HL-60 (cell line): ENCODE results near the gene GCGR.

Experiments
- DNase-seq, 2 experiments: peaks; one replicate each; pipeline ENCODE4 v3.0.0-alpha.2; 2010 to 2020; ENCODE audit warnings: low read depth in 1 of 2, low spot score in 1 of 2
- H3K27ac ChIP-seq: fragments of 250-450 bp; sonication (Bioruptor Pico); replicated peaks from 2 replicates; pipeline ENCODE4 v1.5.1; 2020; ENCODE audit warnings: mild to moderate bottlenecking, moderate library complexity
- H3K27me3 ChIP-seq: fragments of 250-450 bp; sonication (Bioruptor Pico); 2 replicates; pipeline ENCODE4 v1.5.1; 2021; ENCODE audit warnings: mild to moderate bottlenecking, moderate library complexity; ENCODE audit not compliant: insufficient read depth, poor library complexity, severe bottlenecking
- H3K4me3 ChIP-seq: replicated peaks from 2 replicates; pipeline ENCODE4 v1.5.1; 2011; ENCODE audit warnings: mild to moderate bottlenecking, control low read depth, low read length; ENCODE audit not compliant: insufficient read depth
- CTCF ChIP-seq: IDR thresholded peaks from one replicate; pipeline ENCODE4 v1.5.1; 2011; ENCODE audit warnings: low read length, control low read depth, inconsistent platforms; ENCODE audit not compliant: insufficient read depth
- GABPA ChIP-seq: IDR thresholded peaks from 2 replicates; pipeline ENCODE4 v1.6.1; 2012; ENCODE audit warnings: low read depth
- POLR2AphosphoS5 ChIP-seq: IDR thresholded peaks from 2 replicates; pipeline ENCODE4 v1.6.1; 2012; ENCODE audit warnings: low read depth
- SPI1 ChIP-seq: IDR thresholded peaks from 2 replicates; pipeline ENCODE4 v1.6.1; 2012; ENCODE audit warnings: low read depth, mild to moderate bottlenecking, borderline replicate concordance
- TF ChIP-seq, protein P1 (sequence below): IDR thresholded peaks from 2 replicates; pipeline ENCODE4 v1.6.1; 2012; ENCODE audit warnings: low read depth; ENCODE audit not compliant: insufficient replicate concordance

The GCGR gene

DNA sequence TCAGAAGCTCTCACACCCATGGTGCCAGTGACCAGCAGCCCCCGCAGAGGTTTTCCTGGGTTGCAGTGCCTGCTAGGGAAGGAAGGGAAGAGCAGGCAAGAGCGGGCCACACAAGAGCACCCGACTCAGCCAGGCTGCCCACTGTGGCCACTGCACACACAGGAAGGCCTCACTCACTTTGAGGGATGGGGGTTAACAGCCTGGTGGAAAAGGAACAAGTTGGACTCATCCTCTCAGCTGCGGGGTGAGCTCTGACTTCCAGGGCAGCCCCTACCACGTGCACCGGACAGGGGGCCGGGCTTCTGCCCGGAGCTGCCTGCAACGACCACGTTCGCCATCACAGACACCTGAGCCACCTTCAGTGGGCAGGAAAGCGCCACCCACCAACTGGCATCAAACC, 48.3 kb downstream of the GCGR start:
- DNase-seq = no peak
- H3K27ac ChIP-seq = no peak overlapping the region; the same call in 1 of the 2 replicates
- TF ChIP-seq GABPA (no peak), SPI1 (no peak)
- no peak overlapping the region for H3K4me3 ChIP-seq
- no peaks in the 10 kb centered on the region for H3K27me3 ChIP-seq

- H3K4me3 ChIP-seq = no peak overlapping the region
- peak in 1 of 2 experiments; percentile 55 for DNase-seq
- H3K27me3 ChIP-seq = no peaks in the 10 kb centered on the region
- H3K27ac ChIP-seq = peak overlapping the region; percentile 91
- TF ChIP-seq GABPA (no peak), POLR2AphosphoS5 (peak; percentile 91; the same call in 1 of the 2 replicates)
Measured at GRCh38 chr17:81854974-81855774, 51.2 kb downstream of the GCGR start.

- TF ChIP-seq SPI1 (no peak), CTCF (no peak), POLR2AphosphoS5 (peak; percentile 37; the same call in 1 of the 2 replicates), GABPA (no peak)
- TF ChIP-seq, protein P1, sequence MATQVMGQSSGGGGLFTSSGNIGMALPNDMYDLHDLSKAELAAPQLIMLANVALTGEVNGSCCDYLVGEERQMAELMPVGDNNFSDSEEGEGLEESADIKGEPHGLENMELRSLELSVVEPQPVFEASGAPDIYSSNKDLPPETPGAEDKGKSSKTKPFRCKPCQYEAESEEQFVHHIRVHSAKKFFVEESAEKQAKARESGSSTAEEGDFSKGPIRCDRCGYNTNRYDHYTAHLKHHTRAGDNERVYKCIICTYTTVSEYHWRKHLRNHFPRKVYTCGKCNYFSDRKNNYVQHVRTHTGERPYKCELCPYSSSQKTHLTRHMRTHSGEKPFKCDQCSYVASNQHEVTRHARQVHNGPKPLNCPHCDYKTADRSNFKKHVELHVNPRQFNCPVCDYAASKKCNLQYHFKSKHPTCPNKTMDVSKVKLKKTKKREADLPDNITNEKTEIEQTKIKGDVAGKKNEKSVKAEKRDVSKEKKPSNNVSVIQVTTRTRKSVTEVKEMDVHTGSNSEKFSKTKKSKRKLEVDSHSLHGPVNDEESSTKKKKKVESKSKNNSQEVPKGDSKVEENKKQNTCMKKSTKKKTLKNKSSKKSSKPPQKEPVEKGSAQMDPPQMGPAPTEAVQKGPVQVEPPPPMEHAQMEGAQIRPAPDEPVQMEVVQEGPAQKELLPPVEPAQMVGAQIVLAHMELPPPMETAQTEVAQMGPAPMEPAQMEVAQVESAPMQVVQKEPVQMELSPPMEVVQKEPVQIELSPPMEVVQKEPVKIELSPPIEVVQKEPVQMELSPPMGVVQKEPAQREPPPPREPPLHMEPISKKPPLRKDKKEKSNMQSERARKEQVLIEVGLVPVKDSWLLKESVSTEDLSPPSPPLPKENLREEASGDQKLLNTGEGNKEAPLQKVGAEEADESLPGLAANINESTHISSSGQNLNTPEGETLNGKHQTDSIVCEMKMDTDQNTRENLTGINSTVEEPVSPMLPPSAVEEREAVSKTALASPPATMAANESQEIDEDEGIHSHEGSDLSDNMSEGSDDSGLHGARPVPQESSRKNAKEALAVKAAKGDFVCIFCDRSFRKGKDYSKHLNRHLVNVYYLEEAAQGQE = no peak
- peak overlapping the region; percentile 89 for H3K4me3 ChIP-seq
- DNase-seq = peak; percentile 68 to 73
- H3K27ac ChIP-seq = peak overlapping the region; percentile 91
- no peaks in the 10 kb centered on the region for H3K27me3 ChIP-seq
Measured at GRCh38 chr17:81858170-81858966, 54.4 kb downstream of the GCGR start.

GRCh38 chr17:81858967-81859905, 55.3 kb downstream of the GCGR start:
- Histone ChIP-seq H3K4me3 (peak overlapping the region; percentile 89), H3K27me3 (no peaks in the 10 kb centered on the region), H3K27ac (peak overlapping the region; percentile 91)
- DNase-seq = peak; percentile 32 to 57
- TF ChIP-seq, protein P1 = no peak
- TF ChIP-seq GABPA (no peak), SPI1 (no peak), POLR2AphosphoS5 (peak; percentile 28)
